ENCODE results near the gene SULT1C4. TPM values are rescaled to one million over a fixed set of nuclear protein-coding genes. Genes with fewer than 3 reads are reported as not detected.

SULT1C4 gene
- total and polyA plus RNA-seq, 2 experiments from 2014 or later = 0.87 to 2.1 TPM

- H3K4me3 ChIP-seq = no peak overlapping the region
- H3K4me2 ChIP-seq = no peak overlapping the region
- H3K4me1 Mint-ChIP-seq = no peaks in the 10 kb centered on the region
- ATAC-seq (no peak), DNase-seq (ENCODE audit: low spot score) (no peak)
- H3K27me3 Mint-ChIP-seq (ENCODE audit: insufficient read depth, low read depth, poor library complexity) = no peaks in the 10 kb centered on the region
- H3F3A ChIP-seq (replicated peaks; ENCODE audit: low read depth) = no peaks in the 10 kb centered on the region
- H3K27ac ChIP-seq (ENCODE audit: low read depth) = no peak overlapping the region
- no peak overlapping the region for H2AFZ ChIP-seq
- no peak overlapping the region for H3K4me3 Mint-ChIP-seq
- H3K9me2 ChIP-seq (ENCODE audit: insufficient read depth) = no peaks in the 10 kb centered on the region; the same call in 1 of the 2 replicates
- no peaks in the 10 kb centered on the region for H3K36me3 Mint-ChIP-seq (ENCODE audit: low read depth)
- no peak overlapping the region for H3K27ac Mint-ChIP-seq
- H3K36me3 ChIP-seq (ENCODE audit: insufficient read depth) = no peaks in the 10 kb centered on the region
- H3K9me3 Mint-ChIP-seq = no peaks in the 10 kb centered on the region
- H3K27me3 ChIP-seq (ENCODE audit: insufficient read depth) = no peaks in the 10 kb centered on the region
- no peaks in the 10 kb centered on the region for H4K20me1 ChIP-seq (replicated peaks; ENCODE audit: insufficient read depth)
- no peaks in the 10 kb centered on the region for H3K79me2 ChIP-seq (replicated peaks; ENCODE audit: insufficient read depth)
- TF ChIP-seq POLR2AphosphoS5 (IDR thresholded peaks at IDR 0.05; ENCODE audit: low read depth) (no peak), STAT1 (IDR thresholded peaks at IDR 0.05; ENCODE audit: unreplicated experiment) (no peak), ZNF331 (CRISPR knock-in tag; IDR thresholded peaks at IDR 0.05; ENCODE audit: low read depth) (no peak), EZH2 (IDR thresholded peaks at IDR 0.05; ENCODE audit: low read depth, unreplicated experiment) (no peak), JUNB (IDR thresholded peaks at IDR 0.05; ENCODE audit: unreplicated experiment) (no peak), EZH2phosphoT487 (IDR thresholded peaks at IDR 0.05; ENCODE audit: unreplicated experiment) (no peak), NANOG (IDR thresholded peaks at IDR 0.05; ENCODE audit: borderline replicate concordance) (no peak), ZNF114 (CRISPR knock-in tag; IDR thresholded peaks at IDR 0.05) (no peak), ETS1 (IDR thresholded peaks at IDR 0.05) (no peak), CREB1 (CRISPR knock-in tag; IDR thresholded peaks at IDR 0.05; ENCODE audit: low read depth) (no peak)
- TF ChIP-seq, protein P1, sequence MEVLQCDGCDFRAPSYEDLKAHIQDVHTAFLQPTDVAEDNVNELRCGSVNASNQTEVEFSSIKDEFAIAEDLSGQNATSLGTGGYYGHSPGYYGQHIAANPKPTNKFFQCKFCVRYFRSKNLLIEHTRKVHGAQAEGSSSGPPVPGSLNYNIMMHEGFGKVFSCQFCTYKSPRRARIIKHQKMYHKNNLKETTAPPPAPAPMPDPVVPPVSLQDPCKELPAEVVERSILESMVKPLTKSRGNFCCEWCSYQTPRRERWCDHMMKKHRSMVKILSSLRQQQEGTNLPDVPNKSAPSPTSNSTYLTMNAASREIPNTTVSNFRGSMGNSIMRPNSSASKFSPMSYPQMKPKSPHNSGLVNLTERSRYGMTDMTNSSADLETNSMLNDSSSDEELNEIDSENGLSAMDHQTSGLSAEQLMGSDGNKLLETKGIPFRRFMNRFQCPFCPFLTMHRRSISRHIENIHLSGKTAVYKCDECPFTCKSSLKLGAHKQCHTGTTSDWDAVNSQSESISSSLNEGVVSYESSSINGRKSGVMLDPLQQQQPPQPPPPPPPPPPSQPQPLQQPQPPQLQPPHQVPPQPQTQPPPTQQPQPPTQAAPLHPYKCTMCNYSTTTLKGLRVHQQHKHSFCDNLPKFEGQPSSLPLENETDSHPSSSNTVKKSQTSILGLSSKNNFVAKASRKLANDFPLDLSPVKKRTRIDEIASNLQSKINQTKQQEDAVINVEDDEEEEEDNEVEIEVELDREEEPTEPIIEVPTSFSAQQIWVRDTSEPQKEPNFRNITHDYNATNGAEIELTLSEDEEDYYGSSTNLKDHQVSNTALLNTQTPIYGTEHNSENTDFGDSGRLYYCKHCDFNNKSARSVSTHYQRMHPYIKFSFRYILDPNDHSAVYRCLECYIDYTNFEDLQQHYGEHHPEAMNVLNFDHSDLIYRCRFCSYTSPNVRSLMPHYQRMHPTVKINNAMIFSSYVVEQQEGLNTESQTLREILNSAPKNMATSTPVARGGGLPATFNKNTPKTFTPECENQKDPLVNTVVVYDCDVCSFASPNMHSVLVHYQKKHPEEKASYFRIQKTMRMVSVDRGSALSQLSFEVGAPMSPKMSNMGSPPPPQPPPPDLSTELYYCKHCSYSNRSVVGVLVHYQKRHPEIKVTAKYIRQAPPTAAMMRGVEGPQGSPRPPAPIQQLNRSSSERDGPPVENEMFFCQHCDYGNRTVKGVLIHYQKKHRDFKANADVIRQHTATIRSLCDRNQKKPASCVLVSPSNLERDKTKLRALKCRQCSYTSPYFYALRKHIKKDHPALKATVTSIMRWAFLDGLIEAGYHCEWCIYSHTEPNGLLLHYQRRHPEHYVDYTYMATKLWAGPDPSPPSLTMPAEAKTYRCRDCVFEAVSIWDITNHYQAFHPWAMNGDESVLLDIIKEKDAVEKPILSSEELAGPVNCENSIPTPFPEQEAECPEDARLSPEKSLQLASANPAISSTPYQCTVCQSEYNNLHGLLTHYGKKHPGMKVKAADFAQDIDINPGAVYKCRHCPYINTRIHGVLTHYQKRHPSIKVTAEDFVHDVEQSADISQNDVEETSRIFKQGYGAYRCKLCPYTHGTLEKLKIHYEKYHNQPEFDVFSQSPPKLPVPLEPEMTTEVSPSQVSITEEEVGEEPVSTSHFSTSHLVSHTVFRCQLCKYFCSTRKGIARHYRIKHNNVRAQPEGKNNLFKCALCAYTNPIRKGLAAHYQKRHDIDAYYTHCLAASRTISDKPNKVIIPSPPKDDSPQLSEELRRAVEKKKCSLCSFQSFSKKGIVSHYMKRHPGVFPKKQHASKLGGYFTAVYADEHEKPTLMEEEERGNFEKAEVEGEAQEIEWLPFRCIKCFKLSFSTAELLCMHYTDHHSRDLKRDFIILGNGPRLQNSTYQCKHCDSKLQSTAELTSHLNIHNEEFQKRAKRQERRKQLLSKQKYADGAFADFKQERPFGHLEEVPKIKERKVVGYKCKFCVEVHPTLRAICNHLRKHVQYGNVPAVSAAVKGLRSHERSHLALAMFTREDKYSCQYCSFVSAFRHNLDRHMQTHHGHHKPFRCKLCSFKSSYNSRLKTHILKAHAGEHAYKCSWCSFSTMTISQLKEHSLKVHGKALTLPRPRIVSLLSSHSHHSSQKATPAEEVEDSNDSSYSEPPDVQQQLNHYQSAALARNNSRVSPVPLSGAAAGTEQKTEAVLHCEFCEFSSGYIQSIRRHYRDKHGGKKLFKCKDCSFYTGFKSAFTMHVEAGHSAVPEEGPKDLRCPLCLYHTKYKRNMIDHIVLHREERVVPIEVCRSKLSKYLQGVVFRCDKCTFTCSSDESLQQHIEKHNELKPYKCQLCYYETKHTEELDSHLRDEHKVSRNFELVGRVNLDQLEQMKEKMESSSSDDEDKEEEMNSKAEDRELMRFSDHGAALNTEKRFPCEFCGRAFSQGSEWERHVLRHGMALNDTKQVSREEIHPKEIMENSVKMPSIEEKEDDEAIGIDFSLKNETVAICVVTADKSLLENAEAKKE (CRISPR knock-in tag; IDR thresholded peaks at IDR 0.05) = no peak
- TF ChIP-seq, protein P2, sequence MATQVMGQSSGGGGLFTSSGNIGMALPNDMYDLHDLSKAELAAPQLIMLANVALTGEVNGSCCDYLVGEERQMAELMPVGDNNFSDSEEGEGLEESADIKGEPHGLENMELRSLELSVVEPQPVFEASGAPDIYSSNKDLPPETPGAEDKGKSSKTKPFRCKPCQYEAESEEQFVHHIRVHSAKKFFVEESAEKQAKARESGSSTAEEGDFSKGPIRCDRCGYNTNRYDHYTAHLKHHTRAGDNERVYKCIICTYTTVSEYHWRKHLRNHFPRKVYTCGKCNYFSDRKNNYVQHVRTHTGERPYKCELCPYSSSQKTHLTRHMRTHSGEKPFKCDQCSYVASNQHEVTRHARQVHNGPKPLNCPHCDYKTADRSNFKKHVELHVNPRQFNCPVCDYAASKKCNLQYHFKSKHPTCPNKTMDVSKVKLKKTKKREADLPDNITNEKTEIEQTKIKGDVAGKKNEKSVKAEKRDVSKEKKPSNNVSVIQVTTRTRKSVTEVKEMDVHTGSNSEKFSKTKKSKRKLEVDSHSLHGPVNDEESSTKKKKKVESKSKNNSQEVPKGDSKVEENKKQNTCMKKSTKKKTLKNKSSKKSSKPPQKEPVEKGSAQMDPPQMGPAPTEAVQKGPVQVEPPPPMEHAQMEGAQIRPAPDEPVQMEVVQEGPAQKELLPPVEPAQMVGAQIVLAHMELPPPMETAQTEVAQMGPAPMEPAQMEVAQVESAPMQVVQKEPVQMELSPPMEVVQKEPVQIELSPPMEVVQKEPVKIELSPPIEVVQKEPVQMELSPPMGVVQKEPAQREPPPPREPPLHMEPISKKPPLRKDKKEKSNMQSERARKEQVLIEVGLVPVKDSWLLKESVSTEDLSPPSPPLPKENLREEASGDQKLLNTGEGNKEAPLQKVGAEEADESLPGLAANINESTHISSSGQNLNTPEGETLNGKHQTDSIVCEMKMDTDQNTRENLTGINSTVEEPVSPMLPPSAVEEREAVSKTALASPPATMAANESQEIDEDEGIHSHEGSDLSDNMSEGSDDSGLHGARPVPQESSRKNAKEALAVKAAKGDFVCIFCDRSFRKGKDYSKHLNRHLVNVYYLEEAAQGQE (IDR thresholded peaks at IDR 0.05; ENCODE audit: unreplicated experiment) = no peak
- TF ChIP-seq, protein P3, sequence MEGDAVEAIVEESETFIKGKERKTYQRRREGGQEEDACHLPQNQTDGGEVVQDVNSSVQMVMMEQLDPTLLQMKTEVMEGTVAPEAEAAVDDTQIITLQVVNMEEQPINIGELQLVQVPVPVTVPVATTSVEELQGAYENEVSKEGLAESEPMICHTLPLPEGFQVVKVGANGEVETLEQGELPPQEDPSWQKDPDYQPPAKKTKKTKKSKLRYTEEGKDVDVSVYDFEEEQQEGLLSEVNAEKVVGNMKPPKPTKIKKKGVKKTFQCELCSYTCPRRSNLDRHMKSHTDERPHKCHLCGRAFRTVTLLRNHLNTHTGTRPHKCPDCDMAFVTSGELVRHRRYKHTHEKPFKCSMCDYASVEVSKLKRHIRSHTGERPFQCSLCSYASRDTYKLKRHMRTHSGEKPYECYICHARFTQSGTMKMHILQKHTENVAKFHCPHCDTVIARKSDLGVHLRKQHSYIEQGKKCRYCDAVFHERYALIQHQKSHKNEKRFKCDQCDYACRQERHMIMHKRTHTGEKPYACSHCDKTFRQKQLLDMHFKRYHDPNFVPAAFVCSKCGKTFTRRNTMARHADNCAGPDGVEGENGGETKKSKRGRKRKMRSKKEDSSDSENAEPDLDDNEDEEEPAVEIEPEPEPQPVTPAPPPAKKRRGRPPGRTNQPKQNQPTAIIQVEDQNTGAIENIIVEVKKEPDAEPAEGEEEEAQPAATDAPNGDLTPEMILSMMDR (conservative IDR thresholded peaks at IDR 0.05; ENCODE audit: low read depth in 2 of 2) = no peak
- H3K4me1 ChIP-seq (ENCODE audit: insufficient read depth) = no peaks in the 10 kb centered on the region
Measured at GRCh38 chr2:108414256-108414876, 36.6 kb downstream of the SULT1C4 start.

All from GM23338 (cell line).